Heart left ventricle (tissue), 13 donors: ENCODE measurements around the gene PICALM.

Experiments
- CTCF ChIP-seq, 12 donors: fragments of 200-600 bp; sonication (generic) in 4 of 12; IDR thresholded peaks; one replicate each; pipeline versions ENCODE4 v1.5.0 to v1.8.0; 2018 to 2022; ENCODE audit warnings: antibody characterized with exemption in 12 of 12, mild to moderate bottlenecking in 5 of 12
- POLR2A ChIP-seq, 2 donors: fragments of 450-650 bp; IDR thresholded peaks; one replicate each; pipeline ENCODE4 v1.6.1; 2017; ENCODE audit warnings: antibody characterized with exemption in 2 of 2, mild to moderate bottlenecking in 2 of 2, moderate library complexity in 2 of 2
- donor health status: ischemic (EF 13 %, LVEDD 7.1; RV severe dilation, severe dysfunction).
- donor health status: DM: no; HTN: yes; CAD: no.
- donor health status: DM: no; HTN: no; CAD: no.
- donor health status: ischemic (EF 25% LVEDD 6.9; RV normal size, moderate dysfunction).
- donor health status: ischemic (EF 25% LVEDD 5.7; RV mildly dilated, moderate dysfunction).
- donor health status: ischemic (EF 35%, LVEDD 5.7; RV mildly dilated, moderate dysfunction).
- donor health status: nonischemic (EF 11% LVEDD 7.7; RV severe dilation, severe dysfunction).
- donor health status: DM: yes; HTN: yes; CAD: no.
- donor health status: PGD.
- donor health status: ischemic (EF 29% LVEDD 5.4; RV normal size, mild dysfunction).
- donor health status: nonischemic (EF 23%, LVEDD 6.1; RV moderate dilation, normal function).

GRCh38 chr11:86087256-86087655 is 18.4 kb upstream of the PICALM start:
- TF ChIP-seq POLR2A (IDR thresholded peaks at IDR 0.05) (no peak), CTCF (IDR thresholded peaks at IDR 0.05) (no peak)
